Heart left ventricle (tissue), 16 donors: ENCODE measurements around the gene RFNG. TPM values are rescaled to one million over a fixed set of nuclear protein-coding genes. Genes with fewer than 3 reads are reported as not detected.

ENCODE experiments used
- ATAC-seq, 4 donors: fragments of 200-7000 bp; cut with Tn5 transposase; one replicate each; pipeline ENCODE4 v1.9.1; 2020 to 2022; ENCODE audit warnings: moderate library complexity in 4 of 4, mild to moderate bottlenecking in 3 of 4, moderate number of reproducible peaks in 1 of 4
- DNase-seq, 5 donors: peaks; one replicate each; pipeline ENCODE4 v3.0.0-alpha.2; 2020
- H3K27ac ChIP-seq, 12 donors: fragments of 200-600 bp; sonication (generic) in 4 of 12; one replicate each; pipeline versions ENCODE4 v1.5.0 to v1.8.0; 2016 to 2022; ENCODE audit warnings: mild to moderate bottlenecking in 2 of 12
- H3K27me3 ChIP-seq, 9 donors: fragments of 200-600 bp; sonication (generic) in 2 of 9; one replicate each; pipeline versions ENCODE4 v1.5.1 to v1.8.0; 2016 to 2022; ENCODE audit warnings: mild to moderate bottlenecking in 3 of 9
- H3K36me3 ChIP-seq, 9 donors: fragments of 200-600 bp; sonication (generic) in 2 of 9; one replicate each; pipeline versions ENCODE4 v1.5.0 to v1.8.0; 2018 to 2022; ENCODE audit warnings: mild to moderate bottlenecking in 2 of 9
- H3K4me1 ChIP-seq, 12 donors: fragments of 200-600 bp; sonication (generic) in 4 of 12; one replicate each; pipeline versions ENCODE4 v1.5.0 to v1.8.0; 2016 to 2022; ENCODE audit warnings: mild to moderate bottlenecking in 3 of 12
- H3K4me3 ChIP-seq, 12 donors: fragments of 200-600 bp; sonication (generic) in 4 of 12; one replicate each; pipeline versions ENCODE4 v1.5.0 to v1.8.0; 2017 to 2022; ENCODE audit warnings: mild to moderate bottlenecking in 9 of 12, moderate library complexity in 4 of 12
- H3K9me3 ChIP-seq, 12 donors: fragments of 200-600 bp; sonication (generic) in 4 of 12; one replicate each; pipeline versions ENCODE4 v1.5.0 to v1.8.0; 2016 to 2022; ENCODE audit warnings: mild to moderate bottlenecking in 1 of 12
- CTCF ChIP-seq, 12 donors: fragments of 200-600 bp; sonication (generic) in 4 of 12; IDR thresholded peaks; one replicate each; pipeline versions ENCODE4 v1.5.0 to v1.8.0; 2018 to 2022; ENCODE audit warnings: antibody characterized with exemption in 12 of 12, mild to moderate bottlenecking in 5 of 12
- POLR2A ChIP-seq, 2 donors: fragments of 450-650 bp; IDR thresholded peaks; one replicate each; pipeline ENCODE4 v1.6.1; 2017; ENCODE audit warnings: antibody characterized with exemption in 2 of 2, mild to moderate bottlenecking in 2 of 2, moderate library complexity in 2 of 2
- WGBS, 4 donors: extraction: QIAGEN DNeasy Blood & Tissue Kit in 2 of 4; methylation state at CpG; one replicate each; pipeline versions ENCODE4 v1.1.5 to v1.1.7; 2013 to 2018; 5-methylcytosine and 5-hydroxymethylcytosine counted together
- intact Hi-C, 10 donors: fragments of 100-400 bp; cut with DNase I; formaldehyde crosslinking; loops; one replicate each; pipeline versions ENCODE4 v1.11.1 to v1.14.2; 2022
- polyA plus RNA-seq, 2 donors: library from polyadenylated mRNA; stranded (reverse); fragments of 200-250 nt; gene quantifications; one replicate each; pipeline ENCODE4 v1.2.3, GENCODE V29; 2013
- total RNA-seq, 9 donors: library from RNA; depleted of rRNA in 2 of 9; stranded (reverse); fragments of >200 nt in 2 of 9; fragmentation: NEBNext Ultra II Directional in 3 of 9; extraction: Animal tissue kit (Norgen Biotek cat#: 25700) in 3 of 9; gene quantifications; one replicate each; pipeline versions ENCODE4 v1.1.0 to v1.2.4, GENCODE V29; 2016 to 2023
- donor health status: ischemic (EF 13 %, LVEDD 7.1; RV severe dilation, severe dysfunction).
- donor health status: healthy with polysubstance abuse.
- donor health status: DM: no; HTN: yes; CAD: no.
- donor health status: DM: no; HTN: no; CAD: no.
- donor health status: ischemic (EF 25% LVEDD 6.9; RV normal size, moderate dysfunction).
- donor health status: ischemic (EF 25% LVEDD 5.7; RV mildly dilated, moderate dysfunction).
- donor health status: healthy.
- donor health status: DM: yes; HTN: yes; CAD: no.
- donor health status: ischemic (EF 35%, LVEDD 5.7; RV mildly dilated, moderate dysfunction).
- donor health status: nonischemic (EF 11% LVEDD 7.7; RV severe dilation, severe dysfunction).
- donor health status: DM: yes; HTN: yes; CAD: no.
- donor health status: PGD.
- donor health status: ischemic (EF 29% LVEDD 5.4; RV normal size, mild dysfunction).
- donor health status: nonischemic (EF 23%, LVEDD 6.1; RV moderate dilation, normal function).

Gene RFNG
- total and polyA plus RNA-seq, 11 donors, result 16.4 to 30.6 (median 21.2) TPM

GRCh38 chr17:82080789-82081464, 29.3 kb upstream of the RFNG start:
- intact Hi-C loops, result no loop called here
- Histone ChIP-seq H3K4me3 (no peak overlapping the region), H3K27ac (no peak overlapping the region), H3K36me3 (peaks cover 0 to 73% (median 58%) of the 10 kb centered on the region in 9 donors), H3K9me3 (no peaks in the 10 kb centered on the region), H3K4me1 (peaks cover 0 to 10% (median 0%) of the 10 kb centered on the region in 12 donors), H3K27me3 (no peaks in the 10 kb centered on the region)
- 93 to 96% (median 95%) methylated on average over 34 to 44 of the region's 44 CpGs for WGBS, 4 donors
- DNase-seq, result no peak
- ATAC-seq, result no peak
- TF ChIP-seq POLR2A (IDR thresholded peaks at IDR 0.05) (no peak), CTCF (IDR thresholded peaks at IDR 0.05) (no peak)

GRCh38 chr17:82080048-82080788, 28.6 kb upstream of the RFNG start:
- H3K36me3 ChIP-seq, result peaks cover 0 to 66% (median 52%) of the 10 kb centered on the region in 9 donors
- DNase-seq, result no peak

GRCh38 chr17:82079001-82079677, 27.5 kb upstream of the RFNG start:
- peaks cover 0 to 10% (median 0%) of the 10 kb centered on the region in 12 donors for H3K4me1 ChIP-seq
- ATAC-seq (no peak), DNase-seq (no peak)
- no peak overlapping the region for H3K4me3 ChIP-seq
- no peaks in the 10 kb centered on the region for H3K9me3 ChIP-seq
- H3K27me3 ChIP-seq, result no peaks in the 10 kb centered on the region
- H3K27ac ChIP-seq, result no peak overlapping the region
- TF ChIP-seq POLR2A (IDR thresholded peaks at IDR 0.05) (no peak), CTCF (IDR thresholded peaks at IDR 0.05) (no peak)
- H3K36me3 ChIP-seq, result peaks cover 0 to 57% (median 41%) of the 10 kb centered on the region in 9 donors
- WGBS, 4 donors, result 93 to 96% (median 93%) methylated on average over 35 to 47 of the region's 47 CpGs
- intact Hi-C loops, result no loop called here

More at GRCh38 chr17:82080048-82080788, 28.6 kb upstream of the RFNG start:
- H3K27me3 ChIP-seq, result no peaks in the 10 kb centered on the region
- intact Hi-C loops, result no loop called here
- no peaks in the 10 kb centered on the region for H3K9me3 ChIP-seq
- WGBS, 4 donors, result 88 to 92% (median 92%) methylated on average over 35 to 36 of the region's 36 CpGs
- no peak for ATAC-seq
- H3K4me1 ChIP-seq, result peaks cover 0 to 10% (median 0%) of the 10 kb centered on the region in 12 donors
- no peak overlapping the region for H3K4me3 ChIP-seq
- TF ChIP-seq POLR2A (IDR thresholded peaks at IDR 0.05) (no peak), CTCF (IDR thresholded peaks at IDR 0.05) (no peak)
- no peak overlapping the region for H3K27ac ChIP-seq

GRCh38 chr17:82078433-82078832, 26.8 kb upstream of the RFNG start:
- ATAC-seq (no peak), DNase-seq (no peak)
- Histone ChIP-seq H3K4me1 (peaks cover 0 to 10% (median 0%) of the 10 kb centered on the region in 12 donors), H3K36me3 (peaks cover 0 to 50% (median 34%) of the 10 kb centered on the region in 9 donors), H3K9me3 (no peaks in the 10 kb centered on the region), H3K27ac (no peak overlapping the region), H3K4me3 (no peak overlapping the region), H3K27me3 (no peaks in the 10 kb centered on the region)
- intact Hi-C loops, result no loop called here
- TF ChIP-seq POLR2A (IDR thresholded peaks at IDR 0.05), result no peak
- TF ChIP-seq CTCF (IDR thresholded peaks at IDR 0.05), result no peak
- WGBS, 4 donors, result 91 to 95% (median 95%) methylated on average over 5 to 18 of the region's 18 CpGs
